Activated naive CD4-positive, alpha-beta T cell treated with anti-CD3 and anti-CD28 coated beads, Interleukin-2, amount 50 U/mL, for 16 hours (primary cell): Measurements from ENCODE around the gene CNST.
"Not testable (repeated sequence)": the region's sequence is repeated elsewhere in the genome, so short reads cannot be mapped to it uniquely, and the experiment has no call there.

Source experiments
- DNase-seq: peaks from one replicate; pipeline ENCODE4 v3.0.0-alpha.2; 2020

The CNST gene

GRCh38 chr1:246629976-246630375, 63.7 kb downstream of the CNST start:
- no peak for DNase-seq

- no peak for DNase-seq
Observed at GRCh38 chr1:246631426-246631825, 65.2 kb downstream of the CNST start.

GRCh38 chr1:246632281-246633168, 66.3 kb downstream of the CNST start:
- no peak for DNase-seq

GRCh38 chr1:246634659-246635058, 68.4 kb downstream of the CNST start:
- DNase-seq: not testable (repeated sequence)

GRCh38 chr1:246638941-246639655, 72.8 kb downstream of the CNST start:
- DNase-seq: no peak

- no peak for DNase-seq
Observed at GRCh38 chr1:246639732-246640131, 73.5 kb downstream of the CNST start.

GRCh38 chr1:246640747-246641146, 74.5 kb downstream of the CNST start:
- no peak for DNase-seq

- no peak for DNase-seq
Observed at GRCh38 chr1:246641394-246641793, 75.1 kb downstream of the CNST start.

- DNase-seq: no peak
Observed at GRCh38 chr1:246642719-246643118, 76.5 kb downstream of the CNST start.

- no peak for DNase-seq
Observed at GRCh38 chr1:246647113-246647512, 80.9 kb downstream of the CNST start.

- DNase-seq: no peak
Observed at GRCh38 chr1:246647513-246647912, 81.3 kb downstream of the CNST start.

- no peak for DNase-seq
Observed at GRCh38 chr1:246651012-246651695, 84.9 kb downstream of the CNST start.

GRCh38 chr1:246658567-246658966, 92.3 kb downstream of the CNST start:
- DNase-seq: no peak

GRCh38 chr1:246659594-246660140, 93.4 kb downstream of the CNST start:
- DNase-seq: no peak

GRCh38 chr1:246661451-246661850, 95.2 kb downstream of the CNST start:
- no peak for DNase-seq

GRCh38 chr1:246667773-246668172, 101.5 kb downstream of the CNST start:
- no peak for DNase-seq

- no peak for DNase-seq
Observed at GRCh38 chr1:246669659-246670058, 103.4 kb downstream of the CNST start.

- no peak for DNase-seq
Observed at GRCh38 chr1:246674049-246674448, 107.8 kb downstream of the CNST start.

- no peak for DNase-seq
Observed at GRCh38 chr1:246677842-246678241, 111.6 kb downstream of the CNST start.

- no peak for DNase-seq
Observed at GRCh38 chr1:246678816-246679793, 112.8 kb downstream of the CNST start.

- DNase-seq: no peak
Observed at GRCh38 chr1:246679794-246680177, 113.5 kb downstream of the CNST start.

- no peak for DNase-seq
Observed at GRCh38 chr1:246680190-246680589, 113.9 kb downstream of the CNST start.
